H1 (cell line): Measurements from ENCODE around the gene RGS4. TPM values are rescaled to one million over a fixed set of nuclear protein-coding genes. Genes with fewer than 3 reads are reported as not detected.

Source experiments
- ATF2 ChIP-seq: IDR thresholded peaks from 2 replicates; pipeline ENCODE4 v1.6.1; 2012; ENCODE audit warnings: low read length, inconsistent platforms
- BRCA1 ChIP-seq: IDR thresholded peaks from 2 replicates; pipeline ENCODE4 v1.6.1; 2012; ENCODE audit warnings: low read depth, low read length, improper control_type of control experiment
- CTBP2 ChIP-seq: IDR thresholded peaks from 2 replicates; pipeline ENCODE4 v1.7.0; 2011; ENCODE audit warnings: borderline replicate concordance, mild to moderate bottlenecking, moderate library complexity, mixed read lengths, low read length; ENCODE audit not compliant: insufficient read depth, insufficient read length
- EP300 ChIP-seq, 2 experiments: IDR thresholded peaks; 1 replicate in 1 of 2; 2 replicates in 1 of 2; pipeline ENCODE4 v1.6.1; 2011 to 2012; ENCODE audit warnings: low read depth in 2 of 2, low read length in 2 of 2, mild to moderate bottlenecking in 2 of 2, borderline replicate concordance in 1 of 2, inconsistent platforms in 1 of 2, moderate library complexity in 1 of 2
- GABPA ChIP-seq: IDR thresholded peaks from 2 replicates; pipeline ENCODE4 v1.6.1; 2011; ENCODE audit warnings: mild to moderate bottlenecking, low read length, moderate library complexity, borderline replicate concordance; ENCODE audit not compliant: insufficient read depth
- JUN ChIP-seq: IDR thresholded peaks from 2 replicates; pipeline ENCODE4 v1.6.1; 2011; ENCODE audit warnings: low read depth, mild to moderate bottlenecking, improper control_type of control experiment, low read length
- SP2 ChIP-seq: IDR thresholded peaks from 2 replicates; pipeline ENCODE4 v1.6.1; 2012; ENCODE audit warnings: mild to moderate bottlenecking, low read length, inconsistent platforms
- SUZ12 ChIP-seq: fragments of 200-600 bp; sonication (generic); IDR thresholded peaks from 2 replicates; pipeline ENCODE4 v1.6.1; 2012; ENCODE audit warnings: mild to moderate bottlenecking, inconsistent platforms, low read length, moderate library complexity, mixed read lengths
- polyA plus RNA-seq, 7 experiments: library from polyadenylated mRNA; depleted of rRNA in 3 of 7; stranded (reverse) in 5 of 7; unstranded in 2 of 7; fragments of >200 nt in 5 of 7; fragments of 200-250 nt in 2 of 7; gene quantifications; 1 replicate in 5 of 7; 2 replicates in 1 of 7; 4 replicates in 1 of 7; pipeline versions ENCODE4 v1.2.1 to v1.2.3, GENCODE V29; 2011 to 2013; ENCODE audit warnings: missing spikeins in 2 of 7, mixed read lengths in 2 of 7
- total RNA-seq: library from RNA; stranded (reverse); fragmentation: NEBNext Ultra II Directional; extraction: Animal tissue kit (Norgen Biotek cat#: 25700); gene quantifications from 2 replicates; pipeline ENCODE4 v1.2.1, GENCODE V29; 2021
- TF ChIP-seq, protein P1 (sequence below): fragments of 300-600 bp; sonication (generic); IDR thresholded peaks from 2 replicates; pipeline ENCODE4 v1.7.1; 2012; ENCODE audit warnings: low read length, moderate library complexity, mild to moderate bottlenecking, inconsistent platforms; ENCODE audit not compliant: insufficient replicate concordance

The RGS4 gene
- total and polyA plus RNA-seq, 2 of the 8 experiments (the other 6 are each of a cell fraction or from before 2014, with no cell fraction given), result 0.26 to 0.74 TPM

- TF ChIP-seq, protein P1, sequence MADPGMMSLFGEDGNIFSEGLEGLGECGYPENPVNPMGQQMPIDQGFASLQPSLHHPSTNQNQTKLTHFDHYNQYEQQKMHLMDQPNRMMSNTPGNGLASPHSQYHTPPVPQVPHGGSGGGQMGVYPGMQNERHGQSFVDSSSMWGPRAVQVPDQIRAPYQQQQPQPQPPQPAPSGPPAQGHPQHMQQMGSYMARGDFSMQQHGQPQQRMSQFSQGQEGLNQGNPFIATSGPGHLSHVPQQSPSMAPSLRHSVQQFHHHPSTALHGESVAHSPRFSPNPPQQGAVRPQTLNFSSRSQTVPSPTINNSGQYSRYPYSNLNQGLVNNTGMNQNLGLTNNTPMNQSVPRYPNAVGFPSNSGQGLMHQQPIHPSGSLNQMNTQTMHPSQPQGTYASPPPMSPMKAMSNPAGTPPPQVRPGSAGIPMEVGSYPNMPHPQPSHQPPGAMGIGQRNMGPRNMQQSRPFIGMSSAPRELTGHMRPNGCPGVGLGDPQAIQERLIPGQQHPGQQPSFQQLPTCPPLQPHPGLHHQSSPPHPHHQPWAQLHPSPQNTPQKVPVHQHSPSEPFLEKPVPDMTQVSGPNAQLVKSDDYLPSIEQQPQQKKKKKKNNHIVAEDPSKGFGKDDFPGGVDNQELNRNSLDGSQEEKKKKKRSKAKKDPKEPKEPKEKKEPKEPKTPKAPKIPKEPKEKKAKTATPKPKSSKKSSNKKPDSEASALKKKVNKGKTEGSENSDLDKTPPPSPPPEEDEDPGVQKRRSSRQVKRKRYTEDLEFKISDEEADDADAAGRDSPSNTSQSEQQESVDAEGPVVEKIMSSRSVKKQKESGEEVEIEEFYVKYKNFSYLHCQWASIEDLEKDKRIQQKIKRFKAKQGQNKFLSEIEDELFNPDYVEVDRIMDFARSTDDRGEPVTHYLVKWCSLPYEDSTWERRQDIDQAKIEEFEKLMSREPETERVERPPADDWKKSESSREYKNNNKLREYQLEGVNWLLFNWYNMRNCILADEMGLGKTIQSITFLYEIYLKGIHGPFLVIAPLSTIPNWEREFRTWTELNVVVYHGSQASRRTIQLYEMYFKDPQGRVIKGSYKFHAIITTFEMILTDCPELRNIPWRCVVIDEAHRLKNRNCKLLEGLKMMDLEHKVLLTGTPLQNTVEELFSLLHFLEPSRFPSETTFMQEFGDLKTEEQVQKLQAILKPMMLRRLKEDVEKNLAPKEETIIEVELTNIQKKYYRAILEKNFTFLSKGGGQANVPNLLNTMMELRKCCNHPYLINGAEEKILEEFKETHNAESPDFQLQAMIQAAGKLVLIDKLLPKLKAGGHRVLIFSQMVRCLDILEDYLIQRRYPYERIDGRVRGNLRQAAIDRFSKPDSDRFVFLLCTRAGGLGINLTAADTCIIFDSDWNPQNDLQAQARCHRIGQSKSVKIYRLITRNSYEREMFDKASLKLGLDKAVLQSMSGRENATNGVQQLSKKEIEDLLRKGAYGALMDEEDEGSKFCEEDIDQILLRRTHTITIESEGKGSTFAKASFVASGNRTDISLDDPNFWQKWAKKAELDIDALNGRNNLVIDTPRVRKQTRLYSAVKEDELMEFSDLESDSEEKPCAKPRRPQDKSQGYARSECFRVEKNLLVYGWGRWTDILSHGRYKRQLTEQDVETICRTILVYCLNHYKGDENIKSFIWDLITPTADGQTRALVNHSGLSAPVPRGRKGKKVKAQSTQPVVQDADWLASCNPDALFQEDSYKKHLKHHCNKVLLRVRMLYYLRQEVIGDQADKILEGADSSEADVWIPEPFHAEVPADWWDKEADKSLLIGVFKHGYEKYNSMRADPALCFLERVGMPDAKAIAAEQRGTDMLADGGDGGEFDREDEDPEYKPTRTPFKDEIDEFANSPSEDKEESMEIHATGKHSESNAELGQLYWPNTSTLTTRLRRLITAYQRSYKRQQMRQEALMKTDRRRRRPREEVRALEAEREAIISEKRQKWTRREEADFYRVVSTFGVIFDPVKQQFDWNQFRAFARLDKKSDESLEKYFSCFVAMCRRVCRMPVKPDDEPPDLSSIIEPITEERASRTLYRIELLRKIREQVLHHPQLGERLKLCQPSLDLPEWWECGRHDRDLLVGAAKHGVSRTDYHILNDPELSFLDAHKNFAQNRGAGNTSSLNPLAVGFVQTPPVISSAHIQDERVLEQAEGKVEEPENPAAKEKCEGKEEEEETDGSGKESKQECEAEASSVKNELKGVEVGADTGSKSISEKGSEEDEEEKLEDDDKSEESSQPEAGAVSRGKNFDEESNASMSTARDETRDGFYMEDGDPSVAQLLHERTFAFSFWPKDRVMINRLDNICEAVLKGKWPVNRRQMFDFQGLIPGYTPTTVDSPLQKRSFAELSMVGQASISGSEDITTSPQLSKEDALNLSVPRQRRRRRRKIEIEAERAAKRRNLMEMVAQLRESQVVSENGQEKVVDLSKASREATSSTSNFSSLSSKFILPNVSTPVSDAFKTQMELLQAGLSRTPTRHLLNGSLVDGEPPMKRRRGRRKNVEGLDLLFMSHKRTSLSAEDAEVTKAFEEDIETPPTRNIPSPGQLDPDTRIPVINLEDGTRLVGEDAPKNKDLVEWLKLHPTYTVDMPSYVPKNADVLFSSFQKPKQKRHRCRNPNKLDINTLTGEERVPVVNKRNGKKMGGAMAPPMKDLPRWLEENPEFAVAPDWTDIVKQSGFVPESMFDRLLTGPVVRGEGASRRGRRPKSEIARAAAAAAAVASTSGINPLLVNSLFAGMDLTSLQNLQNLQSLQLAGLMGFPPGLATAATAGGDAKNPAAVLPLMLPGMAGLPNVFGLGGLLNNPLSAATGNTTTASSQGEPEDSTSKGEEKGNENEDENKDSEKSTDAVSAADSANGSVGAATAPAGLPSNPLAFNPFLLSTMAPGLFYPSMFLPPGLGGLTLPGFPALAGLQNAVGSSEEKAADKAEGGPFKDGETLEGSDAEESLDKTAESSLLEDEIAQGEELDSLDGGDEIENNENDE, result no peak
- no peak for TF ChIP-seq CTBP2
- TF ChIP-seq ATF2, result no peak
- TF ChIP-seq JUN, result no peak
- TF ChIP-seq SP2, result no peak
- TF ChIP-seq EP300 (IDR thresholded peaks at IDR 0.05; ENCODE audit: borderline replicate concordance in 1 of 2, low read depth in 2 of 2, low read length in 2 of 2), result no peak
- TF ChIP-seq SUZ12, result no peak
- no peak for TF ChIP-seq GABPA
- no peak for TF ChIP-seq BRCA1
Measured at GRCh38 chr1:163076044-163076443, 6.9 kb downstream of the RGS4 start (continued).
